ENCODE measurements around the gene ANXA11. TPM values are rescaled to one million over a fixed set of nuclear protein-coding genes. Genes with fewer than 3 reads are reported as not detected.
A peak's percentile ranks its signal among the peaks of the same experiment; 100 is the strongest.

ANXA11 gene
- total RNA-seq, 1 experiment from 2014 or later, result 68.1 TPM

GRCh38 chr10:80158598-80159127 is 46.7 kb downstream of the ANXA11 start:
- no peaks in the 10 kb centered on the region for H4K20me1 ChIP-seq (ENCODE audit: control insufficient read depth, insufficient read depth, insufficient read length)
- H3K9ac ChIP-seq (ENCODE audit: extremely low read depth, insufficient read length, low read length), result no peak overlapping the region
- no peak overlapping the region for H3K4ac ChIP-seq (ENCODE audit: low read depth, low read length)
- no peaks in the 10 kb centered on the region for H3K23me2 ChIP-seq (ENCODE audit: insufficient read length, low read depth, low read length, poor library complexity, severe bottlenecking)
- Mint-ChIP-seq H3K9me3 (no peaks in the 10 kb centered on the region), H3K36me3 (ENCODE audit: insufficient read depth in 1 of 3, low read depth in 3 of 3) (peaks cover 23 to 65% (median 59%) of the 10 kb centered on the region in 3 experiments; a peak in 6 of 7 replicates), H3K27ac (peak overlapping the region in 2 of 3 experiments; percentile 42; a peak in 2 of 7 replicates), H3K4me1 (peaks cover 22 to 24% of the 10 kb centered on the region in 2 experiments), H3K27me3 (ENCODE audit: low read depth) (no peaks in the 10 kb centered on the region; the same call in 1 of the 2 replicates), H3K4me3 (no peak overlapping the region)
- no peaks in the 10 kb centered on the region for H3K27me3 ChIP-seq (ENCODE audit: insufficient read depth, low read length)
- H3K4me2 ChIP-seq (ENCODE audit: insufficient read depth, insufficient read length, low read length), result no peak overlapping the region
- no peak overlapping the region for H2BK15ac ChIP-seq (ENCODE audit: low read depth, low read length)
- H3K79me1 ChIP-seq (ENCODE audit: insufficient read depth, low read depth, low read length, poor library complexity, severe bottlenecking), result no peaks in the 10 kb centered on the region
- H3T11ph ChIP-seq (ENCODE audit: low read length), result no peak overlapping the region
- H2BK12ac ChIP-seq (ENCODE audit: insufficient read length, low read depth, low read length), result no peak overlapping the region
- no peak overlapping the region for H2BK5ac ChIP-seq (ENCODE audit: insufficient read length, low read length)
- H3K27ac ChIP-seq (ENCODE audit: insufficient read length, low read depth, low read length), result no peak overlapping the region
- H3K56ac ChIP-seq (ENCODE audit: insufficient read length, low read depth, low read length), result no peak overlapping the region
- whole genome bisulfite sequencing (ENCODE audit: extremely low coverage, insufficient read length, low lambda C conversion rate), result no CpG with 5 or more reads among the region's 14 CpGs
- no peak overlapping the region; the same call in 1 of the 2 replicates for H3K14ac ChIP-seq (ENCODE audit: insufficient read depth, low read length)
- H2AK5ac ChIP-seq (ENCODE audit: insufficient read length, low read length), result no peak overlapping the region
- H2BK20ac ChIP-seq (ENCODE audit: low read depth, low read length, poor library complexity, severe bottlenecking), result no peak overlapping the region
- no peaks in the 10 kb centered on the region for H3K9me3 ChIP-seq (ENCODE audit: control insufficient read depth, low read depth, low read length)
- no peak overlapping the region for H2BK120ac ChIP-seq (ENCODE audit: low read depth, low read length, poor library complexity, severe bottlenecking)
- H4K91ac ChIP-seq (ENCODE audit: insufficient read length, low read depth, low read length), result no peak overlapping the region
- H3K79me2 ChIP-seq (ENCODE audit: insufficient read depth, low read length), result no peaks in the 10 kb centered on the region
- no peak for TF ChIP-seq CTCF (conservative IDR thresholded peaks at IDR 0.05)
- DNase-seq, result no peak
- no peak overlapping the region for H4K5ac ChIP-seq (ENCODE audit: insufficient read length, low read depth, low read length)
- no peaks in the 10 kb centered on the region for H3K4me1 ChIP-seq (ENCODE audit: insufficient read depth, low read length)
- no peak overlapping the region for H4K8ac ChIP-seq (replicated peaks; ENCODE audit: insufficient read length, low read depth, low read length)
- no peak overlapping the region for H2AFZ ChIP-seq (ENCODE audit: low read length)
- H3K18ac ChIP-seq (ENCODE audit: insufficient read length, low read depth, low read length), result no peak overlapping the region
- H3K23ac ChIP-seq (ENCODE audit: insufficient read length, low read depth, low read length), result no peak overlapping the region

All from H9 (cell line).